NCI-H128 (cell line): ENCODE results near the gene TRERF1.
"Not testable (repeated sequence)": the region's sequence is repeated elsewhere in the genome, so short reads cannot be mapped to it uniquely, and the experiment has no call there.

ENCODE experiments used
- DNase-seq: peaks from one replicate; lab custom pipeline; 2025; ENCODE audit not compliant: unreplicated experiment; lab: John Stamatoyannopoulos, UW

TRERF1 gene

GRCh38 chr6:42449917-42450476 is 1.7 kb downstream of the TRERF1 start:
- DNase-seq: no peak

GRCh38 chr6:42448927-42449659 is 2.6 kb downstream of the TRERF1 start:
- no peak for DNase-seq

- no peak for DNase-seq
Observed at GRCh38 chr6:42448391-42448790, 3.3 kb downstream of the TRERF1 start.

GRCh38 chr6:42446996-42447395 is 4.7 kb downstream of the TRERF1 start:
- no peak for DNase-seq

GRCh38 chr6:42446370-42446769 is 5.4 kb downstream of the TRERF1 start:
- no peak for DNase-seq

- not testable (repeated sequence) for DNase-seq
Observed at GRCh38 chr6:42445955-42446354, 5.8 kb downstream of the TRERF1 start.

GRCh38 chr6:42443312-42444060 is 8.2 kb downstream of the TRERF1 start:
- DNase-seq: no peak

GRCh38 chr6:42441697-42442081 is 10.0 kb downstream of the TRERF1 start:
- no peak for DNase-seq

GRCh38 chr6:42440778-42441696 is 10.7 kb downstream of the TRERF1 start:
- DNase-seq: no peak

GRCh38 chr6:42440027-42440426 is 11.7 kb downstream of the TRERF1 start:
- DNase-seq: no peak

GRCh38 chr6:42436825-42437224 is 14.9 kb downstream of the TRERF1 start:
- DNase-seq: no peak

GRCh38 chr6:42434237-42434636 is 17.5 kb downstream of the TRERF1 start:
- DNase-seq: no peak

- DNase-seq: no peak
Observed at GRCh38 chr6:42433409-42433808, 18.3 kb downstream of the TRERF1 start.

- DNase-seq: no peak
Observed at GRCh38 chr6:42431877-42432276, 19.8 kb downstream of the TRERF1 start.

- no peak for DNase-seq
Observed at GRCh38 chr6:42431356-42431755, 20.4 kb downstream of the TRERF1 start.

- no peak for DNase-seq
Observed at GRCh38 chr6:42429836-42430235, 21.9 kb downstream of the TRERF1 start.

GRCh38 chr6:42429042-42429585 is 22.6 kb downstream of the TRERF1 start:
- DNase-seq: no peak

GRCh38 chr6:42428326-42429041 is 23.2 kb downstream of the TRERF1 start:
- no peak for DNase-seq

- DNase-seq: no peak
Observed at GRCh38 chr6:42427871-42428270, 23.9 kb downstream of the TRERF1 start.

GRCh38 chr6:42426191-42426590 is 25.5 kb downstream of the TRERF1 start:
- no peak for DNase-seq
